ENCODE measurements around the gene ARID3B. TPM values are rescaled to one million over a fixed set of nuclear protein-coding genes. Genes with fewer than 3 reads are reported as not detected.

The ARID3B gene
- total and polyA plus RNA-seq, 7 experiments from 2014 or later, result 5.1 to 45.4 (median 36.6) TPM

GRCh38 chr15:74584204-74584603 is 43.2 kb downstream of the ARID3B start:
- Mint-ChIP-seq H3K36me3 (peaks cover 0 to 10% (median 3%) of the 10 kb centered on the region in 5 donors), H3K27me3 (no peaks in the 10 kb centered on the region), H3K4me3 (no peak overlapping the region), H3K4me1 (peaks cover 0 to 18% (median 0%) of the 10 kb centered on the region in 7 donors), H3K27ac (peak overlapping the region in 4 of 9 donors; percentile 24 to 76 (median 57)), H3K9me3 (peaks cover 0 to 1% (median 0%) of the 10 kb centered on the region in 11 donors)
- Histone ChIP-seq H3K9me3 (ENCODE audit: control insufficient read depth in 2 of 3, low read length in 3 of 3) (no peaks in the 10 kb centered on the region), H3K4me1 (ENCODE audit: control insufficient read depth in 2 of 2, insufficient read depth in 2 of 2, low read length in 2 of 2) (no peaks in the 10 kb centered on the region), H3K27ac (ENCODE audit: low read depth, low read length) (no peak overlapping the region), H3K4me3 (ENCODE audit: low read length) (no peak overlapping the region), H3K27me3 (ENCODE audit: control insufficient read depth in 2 of 2, insufficient read depth in 2 of 2, low read length in 2 of 2) (no peaks in the 10 kb centered on the region), H3K36me3 (ENCODE audit: control insufficient read depth in 2 of 3, insufficient read depth in 3 of 3, low read length in 3 of 3) (peaks cover 0 to 70% (median 1%) of the 10 kb centered on the region in 3 experiments)
- ChIA-PET POLR2A (no interaction called here), CTCF (no interaction called here)
- no peak for DNase-seq
- ATAC-seq, result no peak
- intact Hi-C loops (cut with micrococcal nuclease), result no loop called here

GRCh38 chr15:74584779-74585178 is 43.8 kb downstream of the ARID3B start:
- peaks cover 0 to 8% (median 2%) of the 10 kb centered on the region in 5 donors for H3K36me3 Mint-ChIP-seq
- no peak overlapping the region for H3K4me3 Mint-ChIP-seq
- Histone ChIP-seq H3K4me3 (ENCODE audit: low read length) (no peak overlapping the region), H3K36me3 (ENCODE audit: control insufficient read depth in 2 of 3, insufficient read depth in 3 of 3, low read length in 3 of 3) (peaks cover 0 to 70% (median 2%) of the 10 kb centered on the region in 3 experiments), H3K9me3 (ENCODE audit: control insufficient read depth in 2 of 3, low read length in 3 of 3) (no peaks in the 10 kb centered on the region), H3K4me1 (ENCODE audit: control insufficient read depth in 2 of 2, insufficient read depth in 2 of 2, low read length in 2 of 2) (no peaks in the 10 kb centered on the region), H3K27ac (ENCODE audit: low read depth, low read length) (no peak overlapping the region), H3K27me3 (ENCODE audit: control insufficient read depth in 2 of 2, insufficient read depth in 2 of 2, low read length in 2 of 2) (no peaks in the 10 kb centered on the region)
- H3K4me1 Mint-ChIP-seq, result peaks cover 0 to 18% (median 0%) of the 10 kb centered on the region in 7 donors
- ChIA-PET CTCF (no interaction called here), POLR2A (no interaction called here)
- no peak for DNase-seq
- no peak for ATAC-seq
- H3K27ac Mint-ChIP-seq, result peak overlapping the region in 3 of 9 donors; percentile 43 to 76 (median 71)
- no peaks in the 10 kb centered on the region for H3K27me3 Mint-ChIP-seq
- peaks cover 0 to 1% (median 0%) of the 10 kb centered on the region in 11 donors for H3K9me3 Mint-ChIP-seq
- intact Hi-C loops (cut with micrococcal nuclease), result no loop called here

GRCh38 chr15:74585191-74585590 is 44.2 kb downstream of the ARID3B start:
- Histone ChIP-seq H3K36me3 (ENCODE audit: control insufficient read depth in 2 of 3, insufficient read depth in 3 of 3, low read length in 3 of 3) (peaks cover 0 to 70% (median 6%) of the 10 kb centered on the region in 3 experiments), H3K4me1 (ENCODE audit: control insufficient read depth in 2 of 2, insufficient read depth in 2 of 2, low read length in 2 of 2) (no peaks in the 10 kb centered on the region), H3K4me3 (ENCODE audit: low read length) (no peak overlapping the region), H3K9me3 (ENCODE audit: control insufficient read depth in 2 of 3, low read length in 3 of 3) (no peaks in the 10 kb centered on the region), H3K27ac (ENCODE audit: low read depth, low read length) (no peak overlapping the region), H3K27me3 (ENCODE audit: control insufficient read depth in 2 of 2, insufficient read depth in 2 of 2, low read length in 2 of 2) (no peaks in the 10 kb centered on the region)
- intact Hi-C loops (cut with micrococcal nuclease), result no loop called here
- Mint-ChIP-seq H3K36me3 (peaks cover 0 to 8% (median 5%) of the 10 kb centered on the region in 5 donors), H3K9me3 (peaks cover 0 to 1% (median 0%) of the 10 kb centered on the region in 11 donors), H3K27me3 (no peaks in the 10 kb centered on the region), H3K4me3 (no peak overlapping the region), H3K27ac (no peak overlapping the region), H3K4me1 (peaks cover 0 to 18% (median 0%) of the 10 kb centered on the region in 7 donors)
- DNase-seq (no peak), ATAC-seq (no peak)
- POLR2A ChIA-PET, result no interaction called here
- CTCF ChIA-PET, result no interaction called here

GRCh38 chr15:74585857-74586256 is 44.8 kb downstream of the ARID3B start:
- H3K4me1 Mint-ChIP-seq, result peaks cover 0 to 16% (median 0%) of the 10 kb centered on the region in 7 donors
- H3K4me3 Mint-ChIP-seq, result no peak overlapping the region
- H3K4me1 ChIP-seq (ENCODE audit: control insufficient read depth in 2 of 2, insufficient read depth in 2 of 2, low read length in 2 of 2), result no peaks in the 10 kb centered on the region
- DNase-seq (no peak), ATAC-seq (no peak)
- intact Hi-C loops (cut with micrococcal nuclease), result no loop called here
- H3K27me3 ChIP-seq (ENCODE audit: control insufficient read depth in 2 of 2, insufficient read depth in 2 of 2, low read length in 2 of 2), result no peaks in the 10 kb centered on the region
- peaks cover 4 to 70% (median 10%) of the 10 kb centered on the region in 3 experiments for H3K36me3 ChIP-seq (ENCODE audit: control insufficient read depth in 2 of 3, insufficient read depth in 3 of 3, low read length in 3 of 3)
- peaks cover 0 to 8% (median 8%) of the 10 kb centered on the region in 5 donors for H3K36me3 Mint-ChIP-seq
- POLR2A ChIA-PET, result no interaction called here
- CTCF ChIA-PET, result no interaction called here
- H3K27ac ChIP-seq (ENCODE audit: low read depth, low read length), result no peak overlapping the region
- H3K9me3 Mint-ChIP-seq, result no peaks in the 10 kb centered on the region
- peak overlapping the region in 2 of 9 donors; percentile 2 to 31 for H3K27ac Mint-ChIP-seq
- H3K9me3 ChIP-seq (ENCODE audit: control insufficient read depth in 2 of 3, low read length in 3 of 3), result no peaks in the 10 kb centered on the region
- no peaks in the 10 kb centered on the region for H3K27me3 Mint-ChIP-seq
- H3K4me3 ChIP-seq (ENCODE audit: low read length), result no peak overlapping the region

GRCh38 chr15:74589826-74590225 is 48.8 kb downstream of the ARID3B start:
- no peak overlapping the region for H3K27ac ChIP-seq (ENCODE audit: low read depth, low read length)
- Mint-ChIP-seq H3K36me3 (peaks cover 0 to 32% (median 8%) of the 10 kb centered on the region in 5 donors), H3K4me1 (peaks cover 0 to 9% (median 0%) of the 10 kb centered on the region in 7 donors), H3K27me3 (no peaks in the 10 kb centered on the region), H3K4me3 (no peak overlapping the region), H3K27ac (peak overlapping the region in 2 of 9 donors; percentile 31 to 60), H3K9me3 (no peaks in the 10 kb centered on the region)
- intact Hi-C loops (cut with micrococcal nuclease), result no loop called here
- no peaks in the 10 kb centered on the region for H3K4me1 ChIP-seq (ENCODE audit: control insufficient read depth in 2 of 2, insufficient read depth in 2 of 2, low read length in 2 of 2)
- H3K9me3 ChIP-seq (ENCODE audit: control insufficient read depth in 2 of 3, low read length in 3 of 3), result no peaks in the 10 kb centered on the region
- ATAC-seq (no peak), DNase-seq (no peak)
- H3K27me3 ChIP-seq (ENCODE audit: control insufficient read depth in 2 of 2, insufficient read depth in 2 of 2, low read length in 2 of 2), result no peaks in the 10 kb centered on the region
- peaks cover 10 to 87% (median 12%) of the 10 kb centered on the region in 3 experiments for H3K36me3 ChIP-seq (ENCODE audit: control insufficient read depth in 2 of 3, insufficient read depth in 3 of 3, low read length in 3 of 3)
- CTCF ChIA-PET, result no interaction called here
- H3K4me3 ChIP-seq (ENCODE audit: low read length), result no peak overlapping the region
- POLR2A ChIA-PET, result no interaction called here

- Histone ChIP-seq H3K4me1 (ENCODE audit: control insufficient read depth in 2 of 2, insufficient read depth in 2 of 2, low read length in 2 of 2) (no peaks in the 10 kb centered on the region), H3K27ac (ENCODE audit: low read depth, low read length) (no peak overlapping the region), H3K27me3 (ENCODE audit: control insufficient read depth in 2 of 2, insufficient read depth in 2 of 2, low read length in 2 of 2) (no peaks in the 10 kb centered on the region), H3K9me3 (ENCODE audit: control insufficient read depth in 2 of 3, low read length in 3 of 3) (no peaks in the 10 kb centered on the region), H3K36me3 (ENCODE audit: control insufficient read depth in 2 of 3, insufficient read depth in 3 of 3, low read length in 3 of 3) (peaks cover 10 to 73% (median 12%) of the 10 kb centered on the region in 3 experiments), H3K4me3 (ENCODE audit: low read length) (no peak overlapping the region)
- Mint-ChIP-seq H3K27ac (peak overlapping the region in 1 of 9 donors; percentile 47), H3K27me3 (no peaks in the 10 kb centered on the region), H3K4me3 (no peak overlapping the region), H3K9me3 (no peaks in the 10 kb centered on the region), H3K4me1 (peaks cover 0 to 3% (median 0%) of the 10 kb centered on the region in 7 donors), H3K36me3 (peaks cover 0 to 37% (median 9%) of the 10 kb centered on the region in 5 donors)
- ATAC-seq (no peak), DNase-seq (no peak)
- ChIA-PET CTCF (no interaction called here), POLR2A (no interaction called here)
- intact Hi-C loops (cut with micrococcal nuclease), result no loop called here
Observed at GRCh38 chr15:74592222-74592621, 51.2 kb downstream of the ARID3B start.

- Mint-ChIP-seq H3K27me3 (no peaks in the 10 kb centered on the region), H3K36me3 (peaks cover 0 to 37% (median 9%) of the 10 kb centered on the region in 5 donors), H3K4me3 (no peak overlapping the region), H3K27ac (no peak overlapping the region), H3K9me3 (no peaks in the 10 kb centered on the region), H3K4me1 (peaks cover 3 to 7% (median 4%) of the 10 kb centered on the region in 7 donors)
- no peak overlapping the region for H3K4me3 ChIP-seq (ENCODE audit: low read length)
- H3K9me3 ChIP-seq (ENCODE audit: control insufficient read depth in 2 of 3, low read length in 3 of 3), result no peaks in the 10 kb centered on the region
- peaks cover 0 to 2% of the 10 kb centered on the region in 2 donors for H3K4me1 ChIP-seq (ENCODE audit: control insufficient read depth in 2 of 2, insufficient read depth in 2 of 2, low read length in 2 of 2)
- ChIA-PET POLR2A (interaction anchor here (0.8 kb wide), 1 partner anchor 1331 kb away, joined by 3 read pairs; no protein-coding TSS in a partner anchor), CTCF (no interaction called here)
- H3K27me3 ChIP-seq (ENCODE audit: control insufficient read depth in 2 of 2, insufficient read depth in 2 of 2, low read length in 2 of 2), result no peaks in the 10 kb centered on the region
- H3K27ac ChIP-seq (ENCODE audit: low read depth, low read length), result no peak overlapping the region
- intact Hi-C loops (cut with micrococcal nuclease), result no loop called here
- H3K36me3 ChIP-seq (ENCODE audit: control insufficient read depth in 2 of 3, insufficient read depth in 3 of 3, low read length in 3 of 3), result peaks cover 10 to 66% (median 12%) of the 10 kb centered on the region in 3 experiments
- DNase-seq (no peak), ATAC-seq (no peak)
Observed at GRCh38 chr15:74593122-74593521, 52.1 kb downstream of the ARID3B start.

Data from naive thymus-derived CD4-positive, alpha-beta T cell (primary cell).